ENCODE measurements around the gene WHAMM. TPM values are rescaled to one million over a fixed set of nuclear protein-coding genes. Genes with fewer than 3 reads are reported as not detected.

Gene WHAMM
- total and polyA plus RNA-seq, 2 of the 4 experiments (the other 2 are of a cell fraction) = 1.4 to 4.1 TPM

DNA sequence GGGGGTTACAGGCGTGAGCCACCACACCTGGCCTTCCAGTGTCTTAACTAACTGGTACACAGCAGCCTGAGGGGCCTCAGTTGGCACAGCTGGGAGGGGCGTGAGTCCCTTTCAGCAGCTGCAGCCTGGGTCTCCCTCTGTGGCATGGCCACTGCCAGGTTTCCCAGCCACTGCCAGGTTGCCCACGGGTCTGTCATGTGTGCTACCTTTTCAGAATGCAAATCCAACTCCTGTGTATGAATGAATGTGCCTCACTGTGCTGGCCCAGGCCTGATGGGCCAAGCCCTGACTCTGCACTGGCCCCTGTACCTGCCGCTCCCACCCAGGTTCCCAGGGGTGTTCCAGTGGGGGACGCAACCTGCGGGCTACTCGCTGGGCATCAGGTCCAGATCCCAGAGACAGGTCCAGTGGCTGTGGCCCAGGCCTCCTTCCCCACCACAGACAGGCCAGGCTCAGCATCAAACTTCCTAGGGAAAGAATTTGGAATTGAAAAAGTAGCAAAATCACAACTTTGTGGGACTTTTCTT, 26.0 kb downstream of the WHAMM start:
- no peak overlapping the region for H3K4ac ChIP-seq (ENCODE audit: low read depth, low read length)
- no peak overlapping the region for H2BK15ac ChIP-seq (ENCODE audit: low read depth, low read length)
- no peak for ATAC-seq (ENCODE audit: low read depth)
- intact Hi-C loops (cut with micrococcal nuclease) = loop anchor here (10.0 kb wide), 1 partner anchor 369 kb away; the partner anchor contains the start of gene HDGFL3
- no peaks in the 10 kb centered on the region for H3K9me3 ChIP-seq (ENCODE audit: control insufficient read depth, insufficient read depth, low read length)
- H2AK9ac ChIP-seq (replicated peaks; ENCODE audit: low read depth, low read length, poor library complexity) = no peak overlapping the region
- H3K4me3 ChIP-seq (ENCODE audit: insufficient read depth, low read depth, low read length) = no peak overlapping the region
- H3K4me2 ChIP-seq (ENCODE audit: low read depth, low read length) = no peak overlapping the region
- no peak overlapping the region for H2BK120ac ChIP-seq (ENCODE audit: low read depth, low read length)
- BruUV-seq (replicated peaks) = no TSS peak
- no peak overlapping the region for H3K14ac ChIP-seq (replicated peaks; ENCODE audit: low read depth, low read length)
- CTCF ChIA-PET = no interaction called here
- H4K8ac ChIP-seq (ENCODE audit: low read depth in 2 of 2, low read length in 2 of 2) = no peak overlapping the region
- H3K4me1 ChIP-seq (ENCODE audit: control insufficient read depth, insufficient read depth, low read length) = peaks cover 10% of the 10 kb centered on the region
- peaks cover 9% of the 10 kb centered on the region for H4K20me1 ChIP-seq (ENCODE audit: insufficient read depth, low read length)
- no peak for DNase-seq
- POLR2A ChIA-PET (ENCODE audit: unreplicated experiment) = interaction anchor here (0.7 kb wide), 1 partner anchor 781 kb away, joined by 6 read pairs; no protein-coding TSS in a partner anchor
- no peak overlapping the region for H2AFZ ChIP-seq (replicated peaks; ENCODE audit: low read length, poor library complexity)
- H3K18ac ChIP-seq (ENCODE audit: low read depth, low read length) = no peak overlapping the region
- no peak overlapping the region for H3K56ac ChIP-seq (ENCODE audit: extremely low read depth, insufficient read depth, low read length)
- H2AK5ac ChIP-seq (ENCODE audit: low read depth, low read length) = no peak overlapping the region
- peaks cover 47% of the 10 kb centered on the region for H3K36me3 ChIP-seq (ENCODE audit: control insufficient read depth, insufficient read depth, low read length)
- no peak overlapping the region for H2BK5ac ChIP-seq (ENCODE audit: low read depth, low read length, poor library complexity, severe bottlenecking)
- H3K27ac ChIP-seq (ENCODE audit: insufficient read depth, low read length) = no peak overlapping the region
- WGBS, 2 experiments (ENCODE audit: extremely low coverage in 2 of 2, insufficient read length in 1 of 2) = 74% methylated on average over 2 of the region's 7 CpGs; no CpG with 5 or more reads in 1 of the 2 experiments
- H3K9me1 ChIP-seq (ENCODE audit: insufficient read depth, low read length) = peaks cover 5% of the 10 kb centered on the region
- no peak overlapping the region for H4K91ac ChIP-seq (ENCODE audit: insufficient read depth, low read depth, low read length)
- TF ChIP-seq, protein P1, sequence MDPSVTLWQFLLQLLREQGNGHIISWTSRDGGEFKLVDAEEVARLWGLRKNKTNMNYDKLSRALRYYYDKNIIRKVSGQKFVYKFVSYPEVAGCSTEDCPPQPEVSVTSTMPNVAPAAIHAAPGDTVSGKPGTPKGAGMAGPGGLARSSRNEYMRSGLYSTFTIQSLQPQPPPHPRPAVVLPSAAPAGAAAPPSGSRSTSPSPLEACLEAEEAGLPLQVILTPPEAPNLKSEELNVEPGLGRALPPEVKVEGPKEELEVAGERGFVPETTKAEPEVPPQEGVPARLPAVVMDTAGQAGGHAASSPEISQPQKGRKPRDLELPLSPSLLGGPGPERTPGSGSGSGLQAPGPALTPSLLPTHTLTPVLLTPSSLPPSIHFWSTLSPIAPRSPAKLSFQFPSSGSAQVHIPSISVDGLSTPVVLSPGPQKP (IDR thresholded peaks at IDR 0.05; ENCODE audit: borderline replicate concordance, low read depth, low read length) = no peak
- TF ChIP-seq CEBPB (IDR thresholded peaks at IDR 0.05; ENCODE audit: low read depth, low read length) (no peak), MAFK (IDR thresholded peaks at IDR 0.05; ENCODE audit: low read depth, low read length) (no peak), SMC3 (IDR thresholded peaks at IDR 0.05; ENCODE audit: low read depth, low read length) (no peak), POLR2A (IDR thresholded peaks at IDR 0.05; ENCODE audit: low read depth, low read length) (no peak), FOS (IDR thresholded peaks at IDR 0.05; ENCODE audit: low read depth, low read length) (no peak), RAD21 (IDR thresholded peaks at IDR 0.05; ENCODE audit: low read length) (no peak), MAZ (IDR thresholded peaks at IDR 0.05; ENCODE audit: borderline replicate concordance, low read depth, low read length) (no peak), RCOR1 (IDR thresholded peaks at IDR 0.05; ENCODE audit: insufficient replicate concordance, low read length) (no peak), NFE2L2 (IDR thresholded peaks at IDR 0.05; ENCODE audit: low read depth, low read length) (no peak), MXI1 (IDR thresholded peaks at IDR 0.05; ENCODE audit: borderline replicate concordance, low read depth, low read length) (no peak), RFX5 (IDR thresholded peaks at IDR 0.05; ENCODE audit: low read depth, low read length) (no peak), BHLHE40 (IDR thresholded peaks at IDR 0.05; ENCODE audit: low read depth, low read length) (no peak)
- TF ChIP-seq, protein P2, sequence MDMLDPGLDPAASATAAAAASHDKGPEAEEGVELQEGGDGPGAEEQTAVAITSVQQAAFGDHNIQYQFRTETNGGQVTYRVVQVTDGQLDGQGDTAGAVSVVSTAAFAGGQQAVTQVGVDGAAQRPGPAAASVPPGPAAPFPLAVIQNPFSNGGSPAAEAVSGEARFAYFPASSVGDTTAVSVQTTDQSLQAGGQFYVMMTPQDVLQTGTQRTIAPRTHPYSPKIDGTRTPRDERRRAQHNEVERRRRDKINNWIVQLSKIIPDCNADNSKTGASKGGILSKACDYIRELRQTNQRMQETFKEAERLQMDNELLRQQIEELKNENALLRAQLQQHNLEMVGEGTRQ (IDR thresholded peaks at IDR 0.05; ENCODE audit: low read depth, low read length) = no peak
- dilution Hi-C loops (cut with HindIII; ENCODE audit: low sequenced_read_pairs, unreplicated experiment) = no loop called here
- in situ Hi-C loops (cut with MboI; ENCODE audit: low sequenced_read_pairs) = no loop called here
- H2BK20ac ChIP-seq (ENCODE audit: low read depth, low read length) = no peak overlapping the region
- no peak overlapping the region for H3K23ac ChIP-seq (ENCODE audit: low read depth, low read length)
- no peaks in the 10 kb centered on the region for H3K27me3 ChIP-seq (ENCODE audit: control insufficient read depth, insufficient read depth, low read length)
- H3K9ac ChIP-seq (ENCODE audit: low read depth, low read length) = no peak overlapping the region
- H4K5ac ChIP-seq (ENCODE audit: low read depth, low read length) = no peak overlapping the region
- peaks cover 6 to 41% of the 10 kb centered on the region in 2 experiments; a peak in 3 of 4 replicates for H3K79me1 ChIP-seq (ENCODE audit: low read depth in 1 of 2, low read length in 2 of 2)
